GM21576 (cell line): ENCODE results near the gene ACP5.

Source experiments
- ATAC-seq: cut with Tn5 transposase; IDR thresholded peaks from one replicate; pipeline ENCODE4 v1.9.1; 2021; ENCODE audit warnings: mild to moderate bottlenecking, moderate library complexity; ENCODE audit not compliant: unreplicated experiment

ACP5 gene

GRCh38 chr19:11549386-11549953 is 28.0 kb downstream of the ACP5 start:
- ATAC-seq = no peak

DNA sequence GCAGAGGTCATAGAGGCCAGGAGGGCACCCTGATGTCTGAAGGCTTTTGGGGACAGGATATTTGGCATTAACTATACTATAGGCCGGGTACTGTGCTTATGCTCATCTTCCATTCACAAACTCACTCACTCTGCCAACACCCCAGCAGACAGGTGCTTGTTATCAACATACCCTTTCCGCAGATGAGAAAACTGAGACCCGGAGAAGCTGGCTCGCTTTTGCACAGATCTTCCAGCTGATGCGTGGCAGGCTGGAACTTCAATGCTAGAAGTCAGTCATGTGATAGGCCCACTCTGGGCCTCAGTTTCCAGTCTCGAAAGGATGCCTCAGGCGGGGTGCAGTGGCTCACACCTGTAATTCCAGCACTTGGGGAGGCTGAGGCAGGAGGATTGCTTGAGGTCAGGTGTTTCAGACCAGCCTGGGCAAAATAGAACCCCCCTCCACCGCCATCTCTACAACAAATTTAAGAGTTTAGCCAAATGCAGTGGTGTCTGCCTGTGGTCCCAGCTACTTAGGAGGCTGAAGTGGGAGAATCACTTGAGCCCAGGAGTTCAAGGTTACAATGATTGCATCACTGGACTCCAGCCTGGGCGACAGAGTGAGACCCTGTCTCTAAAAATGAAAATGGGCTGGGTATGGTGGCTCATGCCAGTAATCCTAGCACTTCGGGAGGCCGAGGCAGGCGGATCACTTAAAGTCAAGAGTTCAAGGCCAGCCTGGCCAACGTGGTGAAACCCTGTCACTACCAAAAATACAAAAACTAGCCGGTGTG is 29.3 kb downstream of the ACP5 start:
- no peak for ATAC-seq

GRCh38 chr19:11541238-11541637 is 36.2 kb downstream of the ACP5 start:
- ATAC-seq = no peak

DNA sequence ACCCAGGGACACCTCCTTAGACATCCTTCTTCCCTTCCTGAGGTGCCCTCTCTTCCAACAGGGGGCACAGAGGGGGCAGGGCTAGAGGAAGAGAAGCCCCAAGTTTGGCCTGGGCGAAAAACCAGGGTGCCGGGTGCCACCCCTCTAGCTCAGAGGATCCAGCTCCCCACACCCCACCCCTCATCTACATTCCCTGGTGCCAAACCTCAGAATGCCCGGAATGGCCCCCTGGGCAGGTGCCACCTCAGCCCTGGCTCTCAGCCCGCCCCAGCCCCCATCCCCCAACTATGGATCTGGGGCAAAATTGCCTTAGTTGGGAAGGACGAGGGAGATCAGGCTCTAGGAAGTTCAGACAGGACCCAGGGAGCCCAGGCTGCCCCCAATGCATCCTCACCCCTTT is 36.8 kb downstream of the ACP5 start:
- ATAC-seq = no peak

DNA sequence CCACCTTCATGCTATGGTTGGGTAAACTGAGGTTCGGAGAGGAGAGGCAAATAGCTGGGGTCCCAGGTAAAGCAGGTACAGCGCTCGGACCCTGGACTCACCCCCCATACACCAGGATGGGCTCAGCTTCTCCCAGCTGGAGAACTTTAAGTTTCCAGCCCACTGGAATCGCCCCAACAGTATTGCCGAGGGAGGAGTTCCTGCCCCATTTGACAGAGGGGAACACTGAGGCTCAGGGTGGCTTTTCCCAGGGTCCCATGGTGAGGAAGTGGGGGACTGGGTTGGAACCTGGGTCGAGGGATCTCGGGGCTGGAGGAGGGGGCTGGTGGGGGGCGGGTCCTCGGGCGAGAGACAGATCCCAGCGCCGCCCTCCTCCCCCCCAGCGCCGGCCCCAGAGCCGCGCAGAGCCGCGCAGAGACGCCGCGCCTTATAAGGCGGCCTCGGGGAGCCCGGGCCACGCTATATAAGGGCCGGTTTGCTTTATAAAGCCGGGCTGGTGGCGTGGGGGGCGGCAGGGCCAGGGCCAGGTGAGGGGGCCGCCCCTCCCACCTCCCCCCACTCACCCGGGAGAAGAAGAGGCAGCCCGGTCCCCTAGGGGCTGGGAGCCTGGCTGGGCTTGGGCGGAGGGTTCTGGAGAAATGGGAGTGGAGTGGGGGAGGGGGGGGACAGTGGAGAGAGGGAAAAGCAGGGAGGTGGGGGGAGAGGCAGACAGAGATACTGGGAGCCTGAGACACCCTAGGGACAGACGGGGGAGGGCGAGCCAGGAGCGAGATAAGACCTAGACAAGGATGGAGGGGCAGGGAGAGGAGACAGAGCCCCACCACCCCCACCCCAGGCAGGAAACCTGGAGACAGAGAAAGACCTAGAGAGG is 37.7 kb downstream of the ACP5 start:
- ATAC-seq = no peak

GRCh38 chr19:11538232-11539036 is 39.0 kb downstream of the ACP5 start, which contains the start of gene CNN1:
TSS of gene CNN1 (plus strand) at chr19:11538851. CDS start at chr19:11538928, 77 bp downstream.
- ATAC-seq = no peak

GRCh38 chr19:11535792-11536595 is 41.5 kb downstream of the ACP5 start:
- peak; percentile 57 for ATAC-seq

DNA sequence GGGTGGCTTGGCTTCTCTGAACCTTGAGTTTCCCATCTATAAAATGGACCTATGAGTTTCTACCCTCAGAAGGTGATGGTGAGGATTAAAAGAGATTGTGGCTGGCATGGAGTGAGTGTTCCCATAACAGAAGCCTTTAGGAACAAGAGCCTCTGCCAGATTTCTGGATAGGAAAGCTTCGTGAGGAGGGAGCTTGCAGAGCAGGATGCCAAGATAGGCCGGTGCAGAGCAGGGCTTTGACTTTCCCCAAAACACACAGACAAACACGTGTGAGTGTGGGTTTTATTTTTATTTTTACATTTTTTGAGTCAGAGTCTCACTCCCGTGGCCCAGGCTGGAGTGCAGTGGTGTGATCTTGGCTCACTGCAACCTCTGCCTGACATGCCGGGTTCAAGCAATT is 42.5 kb downstream of the ACP5 start:
- ATAC-seq = no peak

DNA sequence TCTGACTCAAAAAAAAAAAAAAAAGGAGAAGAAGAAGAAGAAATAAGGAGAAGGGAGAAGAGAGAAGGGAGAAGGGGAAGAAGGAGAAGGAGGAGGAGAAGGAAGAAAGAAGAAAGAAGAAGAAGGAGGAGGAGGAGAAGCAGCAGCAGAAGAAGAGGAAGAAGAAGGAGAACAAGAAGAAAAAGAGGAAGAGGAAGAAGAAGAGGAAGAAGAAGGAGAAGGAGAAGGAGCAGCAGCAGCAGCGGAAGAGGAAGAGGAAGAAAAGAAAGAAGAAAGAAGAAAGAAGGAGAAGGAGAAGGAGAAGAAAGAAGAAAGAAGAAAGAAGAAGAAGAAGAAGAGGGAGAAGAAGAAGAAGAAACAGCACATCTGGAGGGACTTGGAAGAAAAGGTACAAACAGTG is 42.9 kb downstream of the ACP5 start:
- no peak for ATAC-seq

DNA sequence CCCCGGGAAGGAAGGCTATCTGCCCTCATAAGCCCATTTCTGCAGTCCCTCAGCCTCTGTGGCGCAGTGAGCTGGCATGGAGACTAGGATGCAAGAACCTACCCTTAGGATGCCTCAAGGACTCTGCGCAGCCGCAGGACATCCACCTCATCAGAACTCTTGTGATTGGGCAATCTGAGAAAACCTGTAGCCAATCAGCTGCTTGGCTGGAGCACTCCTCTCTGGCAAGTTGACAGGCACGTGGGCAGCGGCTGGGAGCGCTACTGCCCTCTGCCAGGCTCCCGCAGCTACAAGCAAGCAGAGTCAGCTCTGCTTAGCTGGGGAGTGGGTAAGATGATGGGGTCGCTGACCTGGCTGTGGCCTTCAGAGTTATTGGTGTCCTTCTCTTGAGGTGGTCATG is 47.0 kb downstream of the ACP5 start:
- no peak for ATAC-seq

GRCh38 chr19:11528551-11529341 is 48.7 kb downstream of the ACP5 start, which contains the start of gene ECSIT:
TSS of gene ECSIT (minus strand) at chr19:11529134. CDS start at chr19:11519170, 9,964 bp downstream.
- peak; percentile 93 for ATAC-seq
